H1 (cell line): ENCODE measurements around the gene TMEM18. TPM values are rescaled to one million over a fixed set of nuclear protein-coding genes. Genes with fewer than 3 reads are reported as not detected.

Experiments
- CTCF ChIA-PET: fragments of 300-600 bp; sonication (Branson Sonifier 250); formaldehyde crosslinking; loops from one replicate; lab custom pipeline; 2021; ENCODE audit not compliant: partially characterized antibody; lab: Charles Lee
- POLR2A ChIA-PET: fragments of 300-600 bp; sonication (Branson Sonifier 250); formaldehyde crosslinking; loops from one replicate; lab custom pipeline; 2021; ENCODE audit warnings: inconsistent platforms; ENCODE audit not compliant: partially characterized antibody; lab: Charles Lee
- DNase-seq, 2 experiments: peaks; one replicate each; pipeline versions ENCODE4 v3.0.0 to v3.0.0-alpha.2; 2010 to 2022; ENCODE audit warnings: low spot score in 2 of 2, low read depth in 1 of 2, mixed read lengths in 1 of 2
- FAIRE-seq: peaks from 2 replicates; lab custom pipeline; 2011; peaks lifted over from hg19 to GRCh38; lab: Jason Lieb, UNC
- H2AFZ ChIP-seq: 2 replicates; pipeline ENCODE4 v1.8.1; 2012; ENCODE audit warnings: low read length, inconsistent platforms
- H2AK5ac ChIP-seq: 2 replicates; pipeline ENCODE4 v1.6.1; 2013; ENCODE audit warnings: low read depth, low read length
- H2BK120ac ChIP-seq: replicated peaks from 2 replicates; pipeline ENCODE3; 2013; ENCODE audit warnings: low read depth, low read length, inconsistent platforms
- H2BK12ac ChIP-seq: 2 replicates; pipeline ENCODE4 v1.6.1; 2013; ENCODE audit warnings: low read depth, low read length
- H2BK15ac ChIP-seq: 2 replicates; pipeline ENCODE4 v1.6.1; 2013; ENCODE audit warnings: low read length
- H2BK20ac ChIP-seq: 2 replicates; pipeline ENCODE4 v1.6.1; 2013; ENCODE audit warnings: low read length
- H2BK5ac ChIP-seq: 2 replicates; pipeline ENCODE4 v1.6.1; 2013; ENCODE audit warnings: low read depth, low read length
- H3K14ac ChIP-seq: 2 replicates; pipeline ENCODE4 v1.6.1; 2013; ENCODE audit warnings: inconsistent platforms; ENCODE audit not compliant: insufficient read length
- H3K18ac ChIP-seq: 2 replicates; pipeline ENCODE4 v1.6.1; 2013; ENCODE audit warnings: low read length; ENCODE audit errors: extremely low read depth
- H3K23ac ChIP-seq: 2 replicates; pipeline ENCODE4 v1.6.1; 2013; ENCODE audit warnings: inconsistent platforms; ENCODE audit not compliant: insufficient read length
- H3K23me2 ChIP-seq: 2 replicates; pipeline ENCODE4 v1.6.1; 2013; ENCODE audit warnings: low read depth, low read length
- H3K27ac ChIP-seq: 2 replicates; pipeline ENCODE4 v1.6.1; 2011; ENCODE audit warnings: low read depth, low read length, inconsistent platforms
- H3K27me3 ChIP-seq, 4 experiments: replicated peaks in 1 of 4; 1 replicate in 1 of 4; 2 replicates in 3 of 4; pipeline versions ENCODE4 v1.6.1 to v1.8.1; 2011 to 2013; ENCODE audit warnings: low read length in 3 of 4, mild to moderate bottlenecking in 3 of 4, inconsistent platforms in 2 of 4, mixed read lengths in 2 of 4, moderate library complexity in 1 of 4; ENCODE audit not compliant: control insufficient read depth in 3 of 4, insufficient read depth in 3 of 4; ENCODE audit errors: extremely low read depth in 1 of 4
- H3K36me3 ChIP-seq, 4 experiments: 2 replicates each; pipeline versions ENCODE4 v1.6.1 to v1.8.1; 2011 to 2013; ENCODE audit warnings: mild to moderate bottlenecking in 4 of 4, low read length in 3 of 4, moderate library complexity in 2 of 4, control low read depth in 1 of 4, inconsistent platforms in 1 of 4; ENCODE audit not compliant: insufficient read depth in 4 of 4, control insufficient read depth in 2 of 4
- H3K4ac ChIP-seq: replicated peaks from 2 replicates; pipeline ENCODE3; 2013; ENCODE audit warnings: low read length, low read depth, mixed read lengths, inconsistent platforms; ENCODE audit not compliant: insufficient read length
- H3K4me1 ChIP-seq, 4 experiments: replicated peaks in 1 of 4; 1 replicate in 1 of 4; 2 replicates in 3 of 4; pipeline versions ENCODE4 v1.6.1 to v1.8.1; 2011 to 2013; ENCODE audit warnings: low read length in 3 of 4, inconsistent platforms in 2 of 4, mixed read lengths in 1 of 4; ENCODE audit not compliant: insufficient read depth in 4 of 4, control insufficient read depth in 3 of 4
- H3K4me2 ChIP-seq, 2 experiments: 2 replicates each; pipeline versions ENCODE4 v1.6.1 to v1.8.1; 2011 to 2013; ENCODE audit warnings: low read depth in 2 of 2, low read length in 2 of 2, control low read depth in 1 of 2, inconsistent platforms in 1 of 2, mild to moderate bottlenecking in 1 of 2; ENCODE audit not compliant: insufficient read depth in 1 of 2
- H3K4me3 ChIP-seq, 4 experiments: fragments of 200-600, 300-600 bp in 1 of 4; sonication (generic), shearing (Covaris generic), sonication (Bioruptor Twin) in 1 of 4; 2 replicates each; pipeline versions ENCODE4 v1.5.1 to v1.8.1; 2011 to 2016; ENCODE audit warnings: low read length in 4 of 4, low read depth in 3 of 4, control low read depth in 2 of 4, inconsistent platforms in 2 of 4, mild to moderate bottlenecking in 2 of 4, mixed read lengths in 1 of 4, moderate library complexity in 1 of 4; ENCODE audit not compliant: insufficient read depth in 2 of 4; ENCODE audit errors: extremely low read depth in 1 of 4
- H3K56ac ChIP-seq: replicated peaks from 2 replicates; pipeline ENCODE3; 2013; ENCODE audit warnings: low read depth, mild to moderate bottlenecking, mixed read lengths, low read length, inconsistent platforms; ENCODE audit not compliant: insufficient read length
- H3K79me1 ChIP-seq: 2 replicates; pipeline ENCODE4 v1.6.1; 2013; ENCODE audit warnings: low read depth, low read length, control low read depth
- H3K79me2 ChIP-seq, 2 experiments: 2 replicates each; pipeline versions ENCODE4 v1.6.1 to v1.8.1; 2012 to 2013; ENCODE audit warnings: low read length in 2 of 2, mild to moderate bottlenecking in 2 of 2, inconsistent platforms in 1 of 2; ENCODE audit not compliant: insufficient read depth in 2 of 2, control insufficient read depth in 1 of 2
- H3K9ac ChIP-seq, 4 experiments: replicated peaks in 1 of 4; 1 replicate in 1 of 4; 2 replicates in 3 of 4; pipeline versions ENCODE4 v1.6.1 to v1.8.1; 2011 to 2013; ENCODE audit warnings: low read depth in 3 of 4, low read length in 3 of 4, control low read depth in 2 of 4, mild to moderate bottlenecking in 2 of 4, moderate library complexity in 2 of 4, inconsistent platforms in 1 of 4; ENCODE audit errors: extremely low read depth in 1 of 4
- H3K9me3 ChIP-seq, 2 experiments: 2 replicates each; pipeline versions ENCODE4 v1.6.1 to v1.8.1; 2012 to 2013; ENCODE audit warnings: mild to moderate bottlenecking in 2 of 2, moderate library complexity in 2 of 2, control low read depth in 1 of 2, inconsistent platforms in 1 of 2, low read depth in 1 of 2, low read length in 1 of 2, mixed read lengths in 1 of 2; ENCODE audit not compliant: insufficient read depth in 2 of 2
- H4K20me1 ChIP-seq, 2 experiments: replicated peaks in 1 of 2; 2 replicates each; pipeline versions ENCODE3 to v1.8.1; 2011 to 2013; ENCODE audit warnings: inconsistent platforms in 2 of 2, low read length in 2 of 2, mild to moderate bottlenecking in 1 of 2; ENCODE audit not compliant: insufficient read depth in 2 of 2, control insufficient read depth in 1 of 2
- H4K5ac ChIP-seq: 2 replicates; pipeline ENCODE4 v1.6.1; 2013; ENCODE audit warnings: low read length, low read depth, mixed read lengths, inconsistent platforms; ENCODE audit not compliant: insufficient read length
- H4K8ac ChIP-seq: 2 replicates; pipeline ENCODE4 v1.8.0; 2013; ENCODE audit warnings: mild to moderate bottlenecking, moderate library complexity, low read length, inconsistent platforms; ENCODE audit not compliant: insufficient read depth; ENCODE audit errors: extremely low read depth
- H4K91ac ChIP-seq: replicated peaks from 2 replicates; pipeline ENCODE3; 2013; ENCODE audit warnings: low read length, mixed read lengths, inconsistent platforms; ENCODE audit not compliant: insufficient read length
- BACH1 ChIP-seq: IDR thresholded peaks from 2 replicates; pipeline ENCODE4 v1.6.1; 2012; ENCODE audit warnings: low read length, improper control_type of control experiment
- CEBPB ChIP-seq: IDR thresholded peaks from 2 replicates; pipeline ENCODE4 v1.6.1; 2012; ENCODE audit warnings: low read depth, low read length
- FOSL1 ChIP-seq: IDR thresholded peaks from 2 replicates; pipeline ENCODE4 v1.6.1; 2011; ENCODE audit warnings: mild to moderate bottlenecking, low read depth, low read length, moderate library complexity; ENCODE audit not compliant: insufficient read depth
- MAFK ChIP-seq: IDR thresholded peaks from 2 replicates; pipeline ENCODE4 v1.6.1; 2012; ENCODE audit warnings: low read depth, mild to moderate bottlenecking, improper control_type of control experiment, low read length
- MAX ChIP-seq: IDR thresholded peaks from 2 replicates; pipeline ENCODE4 v1.6.1; 2012; ENCODE audit warnings: inconsistent platforms
- SIN3A ChIP-seq, 2 experiments: IDR thresholded peaks in 1 of 2; conservative IDR thresholded peaks in 1 of 2; 2 replicates each; pipeline ENCODE4 v1.6.1; 2011 to 2012; ENCODE audit warnings: low read length in 2 of 2, improper control_type of control experiment in 1 of 2, low read depth in 1 of 2, mild to moderate bottlenecking in 1 of 2
- SUZ12 ChIP-seq: fragments of 200-600 bp; sonication (generic); IDR thresholded peaks from 2 replicates; pipeline ENCODE4 v1.6.1; 2012; ENCODE audit warnings: mild to moderate bottlenecking, inconsistent platforms, low read length, moderate library complexity, mixed read lengths
- TBP ChIP-seq: IDR thresholded peaks from 2 replicates; pipeline ENCODE4 v1.6.1; 2011; ENCODE audit warnings: low read depth, low read length, improper control_type of control experiment
- WGBS, 2 experiments: shearing (Covaris generic) in 1 of 2; methylation state at CpG; one replicate each; pipeline versions ENCODE4 v1.1.6 to v1.1.7; 2013 to 2015; ENCODE audit warnings: low lambda C conversion rate in 2 of 2, mixed read lengths in 2 of 2, inconsistent platforms in 1 of 2, low coverage in 1 of 2, missing lambda C conversion rate in 1 of 2; ENCODE audit not compliant: insufficient replicate concordance in 2 of 2, insufficient coverage in 1 of 2, insufficient read length in 1 of 2; ENCODE audit errors: extremely low coverage in 1 of 2, missing lambda C conversion rate in 1 of 2; 5-methylcytosine and 5-hydroxymethylcytosine counted together
- polyA plus RNA-seq, 7 experiments: library from polyadenylated mRNA; depleted of rRNA in 3 of 7; stranded (reverse) in 5 of 7; unstranded in 2 of 7; fragments of >200 nt in 5 of 7; fragments of 200-250 nt in 2 of 7; gene quantifications; 1 replicate in 5 of 7; 2 replicates in 1 of 7; 4 replicates in 1 of 7; pipeline versions ENCODE4 v1.2.1 to v1.2.3, GENCODE V29; 2011 to 2013; ENCODE audit warnings: missing spikeins in 2 of 7, mixed read lengths in 2 of 7
- total RNA-seq: library from RNA; stranded (reverse); fragmentation: NEBNext Ultra II Directional; extraction: Animal tissue kit (Norgen Biotek cat#: 25700); gene quantifications from 2 replicates; pipeline ENCODE4 v1.2.1, GENCODE V29; 2021

Gene TMEM18
- total and polyA plus RNA-seq, 2 of the 8 experiments (the other 6 are each of a cell fraction or from before 2014, with no cell fraction given), result 22.4 to 27.1 TPM

- Histone ChIP-seq H2BK5ac (no peak overlapping the region), H2BK12ac (no peak overlapping the region), H3K4me1 (peaks cover 0 to 3% (median 0%) of the 10 kb centered on the region in 4 experiments; a peak in 1 of 7 replicates), H3K4me2 (no peak overlapping the region), H3K56ac (no peak overlapping the region), H3K79me2 (no peaks in the 10 kb centered on the region), H3K4ac (no peak overlapping the region), H3K27me3 (no peaks in the 10 kb centered on the region), H3K4me3 (no peak overlapping the region), H4K8ac (no peak overlapping the region), H2BK20ac (no peak overlapping the region), H2AFZ (no peak overlapping the region), H3K9me3 (no peaks in the 10 kb centered on the region), H4K5ac (no peak overlapping the region), H2BK15ac (no peak overlapping the region), H3K36me3 (no peaks in the 10 kb centered on the region), H3K23me2 (no peaks in the 10 kb centered on the region), H2AK5ac (no peak overlapping the region), H4K20me1 (no peaks in the 10 kb centered on the region), H3K18ac (no peak overlapping the region), H3K9ac (no peak overlapping the region), H3K79me1 (no peaks in the 10 kb centered on the region), H3K27ac (no peak overlapping the region), H3K23ac (no peak overlapping the region), H4K91ac (no peak overlapping the region), H2BK120ac (no peak overlapping the region), H3K14ac (no peak overlapping the region)
- 88% methylated on average over 13 of the region's 13 CpGs; no CpG with 5 or more reads in 1 of the 2 experiments for WGBS, 2 experiments
- POLR2A ChIA-PET, result no interaction called here
- peak in 1 of 2 experiments; percentile 23 for DNase-seq
- FAIRE-seq, result no peak
- CTCF ChIA-PET, result interaction anchor here (0.5 to 0.9 kb wide), 3 partner anchors 10 to 434 kb away, joined by 3 to 4 read pairs (median 3); no protein-coding TSS in a partner anchor
- TF ChIP-seq MAX (no peak), BACH1 (no peak), FOSL1 (no peak), SUZ12 (no peak), SIN3A (conservative IDR thresholded peaks at IDR 0.05 in 1 of 2, IDR thresholded peaks at IDR 0.05 in 1 of 2; ENCODE audit: low read depth in 1 of 2, low read length in 2 of 2) (no peak), TBP (no peak), CEBPB (no peak), MAFK (no peak)
Observed at GRCh38 chr2:627926-628560, 49.2 kb downstream of the TMEM18 start.
